NCI-H748 treated with DMSO at 0.1 percent for 48 hours (cell line): ENCODE measurements around the gene RBL2.
"Not testable (repeated sequence)": the region's sequence is repeated elsewhere in the genome, so short reads cannot be mapped to it uniquely, and the experiment has no call there.

Experiments used
- DNase-seq: peaks from one replicate; lab custom pipeline; 2025; lab: John Stamatoyannopoulos, UW

RBL2 gene

DNA sequence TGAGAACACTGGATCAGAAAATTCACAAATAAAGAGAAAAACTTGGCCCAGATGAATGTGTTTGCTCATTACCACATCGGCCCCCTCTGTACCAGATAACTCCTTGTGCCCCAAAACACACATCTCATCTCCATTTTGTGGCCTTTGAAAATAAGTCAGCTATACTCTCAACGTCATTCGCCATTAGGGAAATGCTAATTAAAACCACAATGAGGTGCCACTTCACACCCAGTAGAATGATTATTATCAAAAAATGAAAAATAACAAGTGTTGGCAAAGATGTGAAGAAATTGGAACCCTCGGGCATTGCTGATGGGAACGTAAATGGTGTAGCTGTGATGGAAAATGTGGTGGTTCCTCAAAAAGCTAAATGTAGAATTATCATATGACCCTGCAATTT lies 103.4 kb downstream of the RBL2 start:
- DNase-seq: no peak

DNA sequence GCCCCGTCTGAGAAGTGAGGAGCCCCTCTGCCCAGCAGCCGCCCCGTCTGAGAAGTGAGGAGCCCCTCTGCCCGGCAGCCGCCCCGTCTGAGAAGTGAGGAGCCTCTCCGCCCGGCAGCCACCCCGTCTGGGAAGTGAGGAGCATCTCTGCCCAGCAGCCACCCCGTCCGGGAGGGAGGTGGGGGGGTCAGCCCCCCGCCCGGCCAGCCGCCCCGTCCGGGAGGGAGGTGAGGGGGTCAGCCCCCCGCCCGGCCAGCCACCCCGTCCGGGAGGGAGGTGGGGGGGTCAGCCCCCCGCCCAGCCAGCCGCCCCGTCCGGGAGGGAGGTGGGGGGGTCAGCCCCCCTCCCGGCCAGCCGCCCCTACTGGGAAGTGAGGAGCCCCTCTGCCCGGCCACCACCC lies 105.1 kb downstream of the RBL2 start:
- not testable (repeated sequence) for DNase-seq

DNA sequence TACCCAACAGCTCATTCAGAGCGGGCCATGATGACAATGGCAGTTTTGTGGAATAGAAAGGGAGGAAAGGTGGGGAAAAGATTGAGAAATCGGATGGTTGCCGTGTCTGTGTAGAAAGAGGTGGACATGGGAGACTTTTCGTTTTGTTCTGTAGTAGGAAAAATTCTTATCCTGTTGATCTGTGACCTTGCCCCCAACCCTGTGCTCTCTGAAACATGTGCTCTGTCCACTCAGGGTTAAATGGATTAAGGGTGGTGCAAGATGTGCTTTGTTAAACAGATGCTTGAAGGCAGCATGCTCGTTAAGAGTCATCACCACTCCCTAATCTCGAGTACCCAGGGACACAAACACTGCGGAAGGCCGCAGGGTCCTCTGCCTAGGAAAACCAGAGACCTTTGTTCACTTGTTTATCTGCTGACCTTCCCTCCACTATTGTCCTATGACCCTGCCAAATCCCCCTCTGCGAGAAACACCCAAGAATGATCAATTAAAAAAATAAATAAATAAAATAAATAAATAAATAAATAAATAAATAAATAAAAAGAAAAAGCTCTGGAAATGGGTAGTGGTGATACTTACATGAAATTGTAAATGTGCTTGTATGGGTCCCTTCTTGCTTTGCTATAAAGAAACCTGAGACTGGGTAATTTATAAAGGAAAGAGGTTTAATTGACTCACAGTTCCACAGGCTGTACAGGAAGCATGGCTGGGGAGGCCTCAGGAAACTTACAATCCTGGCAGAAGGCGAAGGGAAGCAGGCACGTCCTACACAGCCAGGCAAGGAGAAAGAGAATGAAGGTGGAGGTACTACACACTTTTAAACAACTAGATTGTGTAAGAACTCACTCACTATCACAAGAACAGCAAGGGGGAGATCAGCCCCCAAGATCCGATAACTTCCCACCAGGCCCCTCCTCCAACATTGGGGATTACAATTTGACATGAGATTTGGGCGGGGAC lies 105.8 kb downstream of the RBL2 start:
- DNase-seq: not testable (repeated sequence)
